Skeletal muscle satellite cell (primary cell): Measurements from ENCODE around the gene KIF21B.

ENCODE experiments used
- H3K27me3 ChIP-seq: 2 replicates; pipeline ENCODE4 v1.7.0; 2013; ENCODE audit warnings: low read length; ENCODE audit not compliant: control insufficient read depth, insufficient read depth
- H3K36me3 ChIP-seq: 2 replicates; pipeline ENCODE4 v1.7.0; 2013; ENCODE audit warnings: mild to moderate bottlenecking, control low read depth, low read length; ENCODE audit not compliant: insufficient read depth
- H3K4me1 ChIP-seq: 2 replicates; pipeline ENCODE4 v1.7.0; 2013; ENCODE audit warnings: low read length; ENCODE audit not compliant: control insufficient read depth, insufficient read depth
- H3K4me2 ChIP-seq: 2 replicates; pipeline ENCODE4 v1.7.0; 2013; ENCODE audit warnings: mild to moderate bottlenecking, low read length
- H3K4me3 ChIP-seq: 2 replicates; pipeline ENCODE4 v1.7.0; 2013; ENCODE audit warnings: low read length
- H3K9ac ChIP-seq: 2 replicates; pipeline ENCODE4 v1.7.0; 2013; ENCODE audit warnings: mild to moderate bottlenecking, low read depth, low read length, moderate library complexity
- H3K9me3 ChIP-seq: replicated peaks from 2 replicates; pipeline ENCODE4 v1.7.0; 2013; ENCODE audit warnings: mild to moderate bottlenecking, control low read depth, low read length

Gene KIF21B

GRCh38 chr1:201016943-201017827 lies 6.3 kb downstream of the KIF21B start:
- H3K9ac ChIP-seq: no peak overlapping the region

GRCh38 chr1:201016211-201016651 lies 7.3 kb downstream of the KIF21B start:
- Histone ChIP-seq H3K9me3 (no peaks in the 10 kb centered on the region), H3K4me2 (no peak overlapping the region), H3K4me3 (no peak overlapping the region), H3K27me3 (peaks cover 82% of the 10 kb centered on the region), H3K4me1 (no peaks in the 10 kb centered on the region), H3K9ac (no peak overlapping the region), H3K36me3 (no peaks in the 10 kb centered on the region)

More at GRCh38 chr1:201016943-201017827, 6.3 kb downstream of the KIF21B start:
- H3K36me3 ChIP-seq: no peaks in the 10 kb centered on the region
- H3K4me3 ChIP-seq: no peak overlapping the region
- H3K9me3 ChIP-seq: no peaks in the 10 kb centered on the region
- no peaks in the 10 kb centered on the region for H3K4me1 ChIP-seq
- H3K4me2 ChIP-seq: no peak overlapping the region
- peaks cover 78% of the 10 kb centered on the region for H3K27me3 ChIP-seq

GRCh38 chr1:201015551-201016091 lies 7.9 kb downstream of the KIF21B start:
- Histone ChIP-seq H3K9ac (no peak overlapping the region), H3K4me3 (no peak overlapping the region), H3K4me2 (no peak overlapping the region), H3K27me3 (peaks cover 85% of the 10 kb centered on the region), H3K9me3 (no peaks in the 10 kb centered on the region), H3K36me3 (no peaks in the 10 kb centered on the region), H3K4me1 (no peaks in the 10 kb centered on the region)

GRCh38 chr1:201014816-201015200 lies 8.7 kb downstream of the KIF21B start:
- no peak overlapping the region for H3K4me2 ChIP-seq
- H3K9ac ChIP-seq: no peak overlapping the region
- no peaks in the 10 kb centered on the region for H3K4me1 ChIP-seq
- no peaks in the 10 kb centered on the region for H3K36me3 ChIP-seq
- peaks cover 84% of the 10 kb centered on the region for H3K27me3 ChIP-seq
- no peak overlapping the region for H3K4me3 ChIP-seq
- no peaks in the 10 kb centered on the region for H3K9me3 ChIP-seq

- Histone ChIP-seq H3K4me2 (no peak overlapping the region), H3K4me3 (no peak overlapping the region), H3K4me1 (no peaks in the 10 kb centered on the region), H3K9ac (no peak overlapping the region), H3K27me3 (peaks cover 89% of the 10 kb centered on the region), H3K9me3 (no peaks in the 10 kb centered on the region), H3K36me3 (no peaks in the 10 kb centered on the region)
Measured at GRCh38 chr1:201013991-201014815, 9.3 kb downstream of the KIF21B start.

GRCh38 chr1:201013031-201013485 lies 10.5 kb downstream of the KIF21B start:
- Histone ChIP-seq H3K27me3 (peaks cover 84% of the 10 kb centered on the region), H3K4me1 (no peaks in the 10 kb centered on the region), H3K9ac (no peak overlapping the region), H3K36me3 (no peaks in the 10 kb centered on the region), H3K4me3 (no peak overlapping the region), H3K9me3 (no peaks in the 10 kb centered on the region), H3K4me2 (no peak overlapping the region)

GRCh38 chr1:201011616-201012015 lies 11.9 kb downstream of the KIF21B start:
- H3K36me3 ChIP-seq: no peaks in the 10 kb centered on the region
- no peak overlapping the region for H3K9ac ChIP-seq
- no peak overlapping the region for H3K4me2 ChIP-seq
- no peak overlapping the region for H3K4me3 ChIP-seq
- H3K4me1 ChIP-seq: no peaks in the 10 kb centered on the region
- peaks cover 77% of the 10 kb centered on the region for H3K27me3 ChIP-seq
- H3K9me3 ChIP-seq: no peaks in the 10 kb centered on the region

- H3K4me2 ChIP-seq: no peak overlapping the region
- no peaks in the 10 kb centered on the region for H3K4me1 ChIP-seq
- peaks cover 65% of the 10 kb centered on the region for H3K27me3 ChIP-seq
- H3K4me3 ChIP-seq: no peak overlapping the region
- H3K9me3 ChIP-seq: no peaks in the 10 kb centered on the region
- no peaks in the 10 kb centered on the region for H3K36me3 ChIP-seq
- no peak overlapping the region for H3K9ac ChIP-seq
Measured at GRCh38 chr1:201009962-201010645, 13.4 kb downstream of the KIF21B start.

GRCh38 chr1:201008666-201009360 lies 14.7 kb downstream of the KIF21B start:
- Histone ChIP-seq H3K9me3 (no peaks in the 10 kb centered on the region), H3K36me3 (no peaks in the 10 kb centered on the region), H3K9ac (no peak overlapping the region), H3K4me1 (no peaks in the 10 kb centered on the region), H3K27me3 (peaks cover 59% of the 10 kb centered on the region), H3K4me3 (no peak overlapping the region), H3K4me2 (no peak overlapping the region)

GRCh38 chr1:201007481-201007880 lies 16.0 kb downstream of the KIF21B start:
- H3K27me3 ChIP-seq: peaks cover 60% of the 10 kb centered on the region
- H3K36me3 ChIP-seq: no peaks in the 10 kb centered on the region
- H3K9ac ChIP-seq: no peak overlapping the region
- H3K4me1 ChIP-seq: no peaks in the 10 kb centered on the region
- H3K9me3 ChIP-seq: no peaks in the 10 kb centered on the region
- no peak overlapping the region for H3K4me3 ChIP-seq
- H3K4me2 ChIP-seq: no peak overlapping the region
